T-helper 1 cell (primary cell): ENCODE data around the gene SAE1.
A peak's percentile ranks its signal among the peaks of the same experiment; 100 is the strongest.

Source experiments
- DNase-seq, 5 donors: peaks; one replicate each; pipeline ENCODE4 v3.0.0-alpha.2; 2012 to 2020

Gene SAE1

GRCh38 chr19:47221080-47221841 lies 90.6 kb downstream of the SAE1 start:
- no peak for DNase-seq

- DNase-seq, result no peak
These were observed 91.3 kb downstream of the SAE1 start for GRCh38 chr19:47221890-47222289.

- DNase-seq, result peak; percentile 78 to 87 (median 85)
These were observed 95.3 kb downstream of the SAE1 start for GRCh38 chr19:47225746-47226425.

GRCh38 chr19:47226426-47227351 lies 96.1 kb downstream of the SAE1 start:
- DNase-seq, result peak in 3 of 5 donors; percentile 33 to 85 (median 35)

- peak in 3 of 5 donors; percentile 38 to 68 (median 38) for DNase-seq
These were observed 96.9 kb downstream of the SAE1 start for GRCh38 chr19:47227352-47228167.

- peak in 3 of 5 donors; percentile 34 to 54 (median 38) for DNase-seq
These were observed 97.7 kb downstream of the SAE1 start for GRCh38 chr19:47228168-47228936.

GRCh38 chr19:47228937-47229675 lies 98.5 kb downstream of the SAE1 start:
- peak in 3 of 5 donors; percentile 34 to 41 (median 38) for DNase-seq

- peak in 1 of 5 donors; percentile 28 for DNase-seq
These were observed 99.0 kb downstream of the SAE1 start for GRCh38 chr19:47229676-47230053.

GRCh38 chr19:47230054-47230920 lies 99.7 kb downstream of the SAE1 start:
- peak; percentile 71 to 86 (median 78) for DNase-seq

- no peak for DNase-seq
These were observed 100.2 kb downstream of the SAE1 start, which contains the start of gene BBC3 for GRCh38 chr19:47230921-47231214. Gene BBC3 (minus strand): TSS chr19:47231199. CDS start chr19:47228431, 2,768 bp downstream.

GRCh38 chr19:47231215-47232054 lies 100.8 kb downstream of the SAE1 start:
- peak; percentile 89 to 96 (median 92) for DNase-seq

- DNase-seq, result peak in 1 of 5 donors; percentile 26
These were observed 102.0 kb downstream of the SAE1 start for GRCh38 chr19:47232422-47233211.

GRCh38 chr19:47236072-47236675 lies 105.5 kb downstream of the SAE1 start:
- DNase-seq, result no peak

GRCh38 chr19:47239152-47239551 lies 108.5 kb downstream of the SAE1 start:
- DNase-seq, result no peak

- peak; percentile 52 to 71 (median 61) for DNase-seq
These were observed 109.1 kb downstream of the SAE1 start for GRCh38 chr19:47239610-47240296.

GRCh38 chr19:47240556-47240955 lies 109.9 kb downstream of the SAE1 start:
- DNase-seq, result no peak
